ENCODE data around the gene REC114. TPM values are rescaled to one million over a fixed set of nuclear protein-coding genes. Genes with fewer than 3 reads are reported as not detected.

The REC114 gene
- total and polyA plus RNA-seq, 2 experiments from 2014 or later: not detected

DNA sequence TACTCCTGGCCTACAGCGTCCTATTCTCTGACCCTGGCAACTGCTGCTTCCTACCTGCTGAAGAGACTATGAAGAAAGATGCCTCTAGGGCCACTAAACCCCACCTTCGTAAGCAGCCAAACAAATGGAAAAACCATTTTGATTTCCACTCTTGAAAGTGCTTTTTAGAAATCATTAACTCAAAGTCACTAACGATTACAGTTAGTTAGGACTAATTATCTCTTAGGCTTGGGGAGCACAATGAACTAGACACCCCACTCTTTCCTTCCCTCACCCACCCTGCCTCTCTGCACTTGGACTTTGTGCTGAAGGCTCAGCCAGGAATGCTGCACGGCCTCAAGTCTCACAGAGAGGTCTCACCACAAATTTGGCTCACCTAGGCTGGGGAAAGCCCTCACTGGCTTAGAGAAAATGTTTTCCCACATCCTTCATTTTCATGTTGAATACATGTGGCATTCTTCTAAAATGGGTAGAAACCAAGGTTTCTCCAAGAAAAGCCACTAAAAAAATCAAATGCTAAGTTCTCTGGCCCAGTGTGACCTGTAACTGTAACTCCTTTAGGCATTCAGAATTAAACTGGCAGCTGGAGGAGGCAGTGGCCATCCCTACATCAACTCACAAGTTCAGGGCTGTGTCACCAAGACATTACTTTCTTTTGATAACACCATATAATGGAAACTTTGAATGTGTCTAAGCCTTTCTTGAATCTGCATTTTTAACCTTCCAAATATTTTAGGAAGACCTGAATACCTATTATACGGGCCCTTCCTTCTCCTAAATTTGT, 143.1 kb downstream of the REC114 start (continued):
- TF ChIP-seq, protein P1, sequence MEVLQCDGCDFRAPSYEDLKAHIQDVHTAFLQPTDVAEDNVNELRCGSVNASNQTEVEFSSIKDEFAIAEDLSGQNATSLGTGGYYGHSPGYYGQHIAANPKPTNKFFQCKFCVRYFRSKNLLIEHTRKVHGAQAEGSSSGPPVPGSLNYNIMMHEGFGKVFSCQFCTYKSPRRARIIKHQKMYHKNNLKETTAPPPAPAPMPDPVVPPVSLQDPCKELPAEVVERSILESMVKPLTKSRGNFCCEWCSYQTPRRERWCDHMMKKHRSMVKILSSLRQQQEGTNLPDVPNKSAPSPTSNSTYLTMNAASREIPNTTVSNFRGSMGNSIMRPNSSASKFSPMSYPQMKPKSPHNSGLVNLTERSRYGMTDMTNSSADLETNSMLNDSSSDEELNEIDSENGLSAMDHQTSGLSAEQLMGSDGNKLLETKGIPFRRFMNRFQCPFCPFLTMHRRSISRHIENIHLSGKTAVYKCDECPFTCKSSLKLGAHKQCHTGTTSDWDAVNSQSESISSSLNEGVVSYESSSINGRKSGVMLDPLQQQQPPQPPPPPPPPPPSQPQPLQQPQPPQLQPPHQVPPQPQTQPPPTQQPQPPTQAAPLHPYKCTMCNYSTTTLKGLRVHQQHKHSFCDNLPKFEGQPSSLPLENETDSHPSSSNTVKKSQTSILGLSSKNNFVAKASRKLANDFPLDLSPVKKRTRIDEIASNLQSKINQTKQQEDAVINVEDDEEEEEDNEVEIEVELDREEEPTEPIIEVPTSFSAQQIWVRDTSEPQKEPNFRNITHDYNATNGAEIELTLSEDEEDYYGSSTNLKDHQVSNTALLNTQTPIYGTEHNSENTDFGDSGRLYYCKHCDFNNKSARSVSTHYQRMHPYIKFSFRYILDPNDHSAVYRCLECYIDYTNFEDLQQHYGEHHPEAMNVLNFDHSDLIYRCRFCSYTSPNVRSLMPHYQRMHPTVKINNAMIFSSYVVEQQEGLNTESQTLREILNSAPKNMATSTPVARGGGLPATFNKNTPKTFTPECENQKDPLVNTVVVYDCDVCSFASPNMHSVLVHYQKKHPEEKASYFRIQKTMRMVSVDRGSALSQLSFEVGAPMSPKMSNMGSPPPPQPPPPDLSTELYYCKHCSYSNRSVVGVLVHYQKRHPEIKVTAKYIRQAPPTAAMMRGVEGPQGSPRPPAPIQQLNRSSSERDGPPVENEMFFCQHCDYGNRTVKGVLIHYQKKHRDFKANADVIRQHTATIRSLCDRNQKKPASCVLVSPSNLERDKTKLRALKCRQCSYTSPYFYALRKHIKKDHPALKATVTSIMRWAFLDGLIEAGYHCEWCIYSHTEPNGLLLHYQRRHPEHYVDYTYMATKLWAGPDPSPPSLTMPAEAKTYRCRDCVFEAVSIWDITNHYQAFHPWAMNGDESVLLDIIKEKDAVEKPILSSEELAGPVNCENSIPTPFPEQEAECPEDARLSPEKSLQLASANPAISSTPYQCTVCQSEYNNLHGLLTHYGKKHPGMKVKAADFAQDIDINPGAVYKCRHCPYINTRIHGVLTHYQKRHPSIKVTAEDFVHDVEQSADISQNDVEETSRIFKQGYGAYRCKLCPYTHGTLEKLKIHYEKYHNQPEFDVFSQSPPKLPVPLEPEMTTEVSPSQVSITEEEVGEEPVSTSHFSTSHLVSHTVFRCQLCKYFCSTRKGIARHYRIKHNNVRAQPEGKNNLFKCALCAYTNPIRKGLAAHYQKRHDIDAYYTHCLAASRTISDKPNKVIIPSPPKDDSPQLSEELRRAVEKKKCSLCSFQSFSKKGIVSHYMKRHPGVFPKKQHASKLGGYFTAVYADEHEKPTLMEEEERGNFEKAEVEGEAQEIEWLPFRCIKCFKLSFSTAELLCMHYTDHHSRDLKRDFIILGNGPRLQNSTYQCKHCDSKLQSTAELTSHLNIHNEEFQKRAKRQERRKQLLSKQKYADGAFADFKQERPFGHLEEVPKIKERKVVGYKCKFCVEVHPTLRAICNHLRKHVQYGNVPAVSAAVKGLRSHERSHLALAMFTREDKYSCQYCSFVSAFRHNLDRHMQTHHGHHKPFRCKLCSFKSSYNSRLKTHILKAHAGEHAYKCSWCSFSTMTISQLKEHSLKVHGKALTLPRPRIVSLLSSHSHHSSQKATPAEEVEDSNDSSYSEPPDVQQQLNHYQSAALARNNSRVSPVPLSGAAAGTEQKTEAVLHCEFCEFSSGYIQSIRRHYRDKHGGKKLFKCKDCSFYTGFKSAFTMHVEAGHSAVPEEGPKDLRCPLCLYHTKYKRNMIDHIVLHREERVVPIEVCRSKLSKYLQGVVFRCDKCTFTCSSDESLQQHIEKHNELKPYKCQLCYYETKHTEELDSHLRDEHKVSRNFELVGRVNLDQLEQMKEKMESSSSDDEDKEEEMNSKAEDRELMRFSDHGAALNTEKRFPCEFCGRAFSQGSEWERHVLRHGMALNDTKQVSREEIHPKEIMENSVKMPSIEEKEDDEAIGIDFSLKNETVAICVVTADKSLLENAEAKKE (CRISPR knock-in tag; IDR thresholded peaks at IDR 0.05): no peak
- no peak for TF ChIP-seq JUNB (IDR thresholded peaks at IDR 0.05; ENCODE audit: unreplicated experiment)
- no peak for TF ChIP-seq ZNF331 (CRISPR knock-in tag; IDR thresholded peaks at IDR 0.05; ENCODE audit: low read depth)
- TF ChIP-seq STAT1 (IDR thresholded peaks at IDR 0.05; ENCODE audit: unreplicated experiment): no peak
- TF ChIP-seq ZNF114 (CRISPR knock-in tag; IDR thresholded peaks at IDR 0.05): no peak
- TF ChIP-seq, protein P2, sequence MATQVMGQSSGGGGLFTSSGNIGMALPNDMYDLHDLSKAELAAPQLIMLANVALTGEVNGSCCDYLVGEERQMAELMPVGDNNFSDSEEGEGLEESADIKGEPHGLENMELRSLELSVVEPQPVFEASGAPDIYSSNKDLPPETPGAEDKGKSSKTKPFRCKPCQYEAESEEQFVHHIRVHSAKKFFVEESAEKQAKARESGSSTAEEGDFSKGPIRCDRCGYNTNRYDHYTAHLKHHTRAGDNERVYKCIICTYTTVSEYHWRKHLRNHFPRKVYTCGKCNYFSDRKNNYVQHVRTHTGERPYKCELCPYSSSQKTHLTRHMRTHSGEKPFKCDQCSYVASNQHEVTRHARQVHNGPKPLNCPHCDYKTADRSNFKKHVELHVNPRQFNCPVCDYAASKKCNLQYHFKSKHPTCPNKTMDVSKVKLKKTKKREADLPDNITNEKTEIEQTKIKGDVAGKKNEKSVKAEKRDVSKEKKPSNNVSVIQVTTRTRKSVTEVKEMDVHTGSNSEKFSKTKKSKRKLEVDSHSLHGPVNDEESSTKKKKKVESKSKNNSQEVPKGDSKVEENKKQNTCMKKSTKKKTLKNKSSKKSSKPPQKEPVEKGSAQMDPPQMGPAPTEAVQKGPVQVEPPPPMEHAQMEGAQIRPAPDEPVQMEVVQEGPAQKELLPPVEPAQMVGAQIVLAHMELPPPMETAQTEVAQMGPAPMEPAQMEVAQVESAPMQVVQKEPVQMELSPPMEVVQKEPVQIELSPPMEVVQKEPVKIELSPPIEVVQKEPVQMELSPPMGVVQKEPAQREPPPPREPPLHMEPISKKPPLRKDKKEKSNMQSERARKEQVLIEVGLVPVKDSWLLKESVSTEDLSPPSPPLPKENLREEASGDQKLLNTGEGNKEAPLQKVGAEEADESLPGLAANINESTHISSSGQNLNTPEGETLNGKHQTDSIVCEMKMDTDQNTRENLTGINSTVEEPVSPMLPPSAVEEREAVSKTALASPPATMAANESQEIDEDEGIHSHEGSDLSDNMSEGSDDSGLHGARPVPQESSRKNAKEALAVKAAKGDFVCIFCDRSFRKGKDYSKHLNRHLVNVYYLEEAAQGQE (IDR thresholded peaks at IDR 0.05; ENCODE audit: unreplicated experiment): no peak
- no peak for TF ChIP-seq POLR2AphosphoS5 (IDR thresholded peaks at IDR 0.05; ENCODE audit: low read depth)
- no peak for TF ChIP-seq NANOG (IDR thresholded peaks at IDR 0.05; ENCODE audit: borderline replicate concordance)
- no peak for TF ChIP-seq EZH2 (IDR thresholded peaks at IDR 0.05; ENCODE audit: low read depth, unreplicated experiment)
